H1 (cell line): ENCODE measurements around the gene RAD51D. TPM values are rescaled to one million over a fixed set of nuclear protein-coding genes. Genes with fewer than 3 reads are reported as not detected.

Experiments used
- CTCF ChIA-PET: fragments of 300-600 bp; sonication (Branson Sonifier 250); formaldehyde crosslinking; loops from one replicate; lab custom pipeline; 2021; ENCODE audit not compliant: partially characterized antibody; lab: Charles Lee
- POLR2A ChIA-PET: fragments of 300-600 bp; sonication (Branson Sonifier 250); formaldehyde crosslinking; loops from one replicate; lab custom pipeline; 2021; ENCODE audit warnings: inconsistent platforms; ENCODE audit not compliant: partially characterized antibody; lab: Charles Lee
- DNase-seq, 2 experiments: peaks; one replicate each; pipeline versions ENCODE4 v3.0.0 to v3.0.0-alpha.2; 2010 to 2022; ENCODE audit warnings: low spot score in 2 of 2, low read depth in 1 of 2, mixed read lengths in 1 of 2
- FAIRE-seq: peaks from 2 replicates; lab custom pipeline; 2011; peaks lifted over from hg19 to GRCh38; lab: Jason Lieb, UNC
- H2AFZ ChIP-seq: 2 replicates; pipeline ENCODE4 v1.8.1; 2012; ENCODE audit warnings: low read length, inconsistent platforms
- H2AK5ac ChIP-seq: 2 replicates; pipeline ENCODE4 v1.6.1; 2013; ENCODE audit warnings: low read depth, low read length
- H2BK120ac ChIP-seq: replicated peaks from 2 replicates; pipeline ENCODE3; 2013; ENCODE audit warnings: low read depth, low read length, inconsistent platforms
- H2BK12ac ChIP-seq: 2 replicates; pipeline ENCODE4 v1.6.1; 2013; ENCODE audit warnings: low read depth, low read length
- H2BK15ac ChIP-seq: 2 replicates; pipeline ENCODE4 v1.6.1; 2013; ENCODE audit warnings: low read length
- H2BK20ac ChIP-seq: 2 replicates; pipeline ENCODE4 v1.6.1; 2013; ENCODE audit warnings: low read length
- H2BK5ac ChIP-seq: 2 replicates; pipeline ENCODE4 v1.6.1; 2013; ENCODE audit warnings: low read depth, low read length
- H3K14ac ChIP-seq: 2 replicates; pipeline ENCODE4 v1.6.1; 2013; ENCODE audit warnings: inconsistent platforms; ENCODE audit not compliant: insufficient read length
- H3K18ac ChIP-seq: 2 replicates; pipeline ENCODE4 v1.6.1; 2013; ENCODE audit warnings: low read length; ENCODE audit errors: extremely low read depth
- H3K23ac ChIP-seq: 2 replicates; pipeline ENCODE4 v1.6.1; 2013; ENCODE audit warnings: inconsistent platforms; ENCODE audit not compliant: insufficient read length
- H3K23me2 ChIP-seq: 2 replicates; pipeline ENCODE4 v1.6.1; 2013; ENCODE audit warnings: low read depth, low read length
- H3K27ac ChIP-seq: 2 replicates; pipeline ENCODE4 v1.6.1; 2011; ENCODE audit warnings: low read depth, low read length, inconsistent platforms
- H3K27me3 ChIP-seq, 4 experiments: replicated peaks in 1 of 4; 1 replicate in 1 of 4; 2 replicates in 3 of 4; pipeline versions ENCODE4 v1.6.1 to v1.8.1; 2011 to 2013; ENCODE audit warnings: low read length in 3 of 4, mild to moderate bottlenecking in 3 of 4, inconsistent platforms in 2 of 4, mixed read lengths in 2 of 4, moderate library complexity in 1 of 4; ENCODE audit not compliant: control insufficient read depth in 3 of 4, insufficient read depth in 3 of 4; ENCODE audit errors: extremely low read depth in 1 of 4
- H3K36me3 ChIP-seq, 4 experiments: 2 replicates each; pipeline versions ENCODE4 v1.6.1 to v1.8.1; 2011 to 2013; ENCODE audit warnings: mild to moderate bottlenecking in 4 of 4, low read length in 3 of 4, moderate library complexity in 2 of 4, control low read depth in 1 of 4, inconsistent platforms in 1 of 4; ENCODE audit not compliant: insufficient read depth in 4 of 4, control insufficient read depth in 2 of 4
- H3K4ac ChIP-seq: replicated peaks from 2 replicates; pipeline ENCODE3; 2013; ENCODE audit warnings: low read length, low read depth, mixed read lengths, inconsistent platforms; ENCODE audit not compliant: insufficient read length
- H3K4me1 ChIP-seq, 4 experiments: replicated peaks in 1 of 4; 1 replicate in 1 of 4; 2 replicates in 3 of 4; pipeline versions ENCODE4 v1.6.1 to v1.8.1; 2011 to 2013; ENCODE audit warnings: low read length in 3 of 4, inconsistent platforms in 2 of 4, mixed read lengths in 1 of 4; ENCODE audit not compliant: insufficient read depth in 4 of 4, control insufficient read depth in 3 of 4
- H3K4me2 ChIP-seq, 2 experiments: 2 replicates each; pipeline versions ENCODE4 v1.6.1 to v1.8.1; 2011 to 2013; ENCODE audit warnings: low read depth in 2 of 2, low read length in 2 of 2, control low read depth in 1 of 2, inconsistent platforms in 1 of 2, mild to moderate bottlenecking in 1 of 2; ENCODE audit not compliant: insufficient read depth in 1 of 2
- H3K4me3 ChIP-seq, 4 experiments: fragments of 200-600, 300-600 bp in 1 of 4; sonication (generic), shearing (Covaris generic), sonication (Bioruptor Twin) in 1 of 4; 2 replicates each; pipeline versions ENCODE4 v1.5.1 to v1.8.1; 2011 to 2016; ENCODE audit warnings: low read length in 4 of 4, low read depth in 3 of 4, control low read depth in 2 of 4, inconsistent platforms in 2 of 4, mild to moderate bottlenecking in 2 of 4, mixed read lengths in 1 of 4, moderate library complexity in 1 of 4; ENCODE audit not compliant: insufficient read depth in 2 of 4; ENCODE audit errors: extremely low read depth in 1 of 4
- H3K56ac ChIP-seq: replicated peaks from 2 replicates; pipeline ENCODE3; 2013; ENCODE audit warnings: low read depth, mild to moderate bottlenecking, mixed read lengths, low read length, inconsistent platforms; ENCODE audit not compliant: insufficient read length
- H3K79me1 ChIP-seq: 2 replicates; pipeline ENCODE4 v1.6.1; 2013; ENCODE audit warnings: low read depth, low read length, control low read depth
- H3K79me2 ChIP-seq, 2 experiments: 2 replicates each; pipeline versions ENCODE4 v1.6.1 to v1.8.1; 2012 to 2013; ENCODE audit warnings: low read length in 2 of 2, mild to moderate bottlenecking in 2 of 2, inconsistent platforms in 1 of 2; ENCODE audit not compliant: insufficient read depth in 2 of 2, control insufficient read depth in 1 of 2
- H3K9ac ChIP-seq, 4 experiments: replicated peaks in 1 of 4; 1 replicate in 1 of 4; 2 replicates in 3 of 4; pipeline versions ENCODE4 v1.6.1 to v1.8.1; 2011 to 2013; ENCODE audit warnings: low read depth in 3 of 4, low read length in 3 of 4, control low read depth in 2 of 4, mild to moderate bottlenecking in 2 of 4, moderate library complexity in 2 of 4, inconsistent platforms in 1 of 4; ENCODE audit errors: extremely low read depth in 1 of 4
- H3K9me3 ChIP-seq, 2 experiments: 2 replicates each; pipeline versions ENCODE4 v1.6.1 to v1.8.1; 2012 to 2013; ENCODE audit warnings: mild to moderate bottlenecking in 2 of 2, moderate library complexity in 2 of 2, control low read depth in 1 of 2, inconsistent platforms in 1 of 2, low read depth in 1 of 2, low read length in 1 of 2, mixed read lengths in 1 of 2; ENCODE audit not compliant: insufficient read depth in 2 of 2
- H4K20me1 ChIP-seq, 2 experiments: replicated peaks in 1 of 2; 2 replicates each; pipeline versions ENCODE3 to v1.8.1; 2011 to 2013; ENCODE audit warnings: inconsistent platforms in 2 of 2, low read length in 2 of 2, mild to moderate bottlenecking in 1 of 2; ENCODE audit not compliant: insufficient read depth in 2 of 2, control insufficient read depth in 1 of 2
- H4K5ac ChIP-seq: 2 replicates; pipeline ENCODE4 v1.6.1; 2013; ENCODE audit warnings: low read length, low read depth, mixed read lengths, inconsistent platforms; ENCODE audit not compliant: insufficient read length
- H4K8ac ChIP-seq: 2 replicates; pipeline ENCODE4 v1.8.0; 2013; ENCODE audit warnings: mild to moderate bottlenecking, moderate library complexity, low read length, inconsistent platforms; ENCODE audit not compliant: insufficient read depth; ENCODE audit errors: extremely low read depth
- H4K91ac ChIP-seq: replicated peaks from 2 replicates; pipeline ENCODE3; 2013; ENCODE audit warnings: low read length, mixed read lengths, inconsistent platforms; ENCODE audit not compliant: insufficient read length
- BACH1 ChIP-seq: IDR thresholded peaks from 2 replicates; pipeline ENCODE4 v1.6.1; 2012; ENCODE audit warnings: low read length, improper control_type of control experiment
- CBX5 ChIP-seq: fragments of 300-800, 300-1000 bp; sonication (generic); IDR thresholded peaks from 2 replicates; pipeline ENCODE4 v1.7.1; 2016; ENCODE audit warnings: antibody characterized with exemption, low read length, low read depth
- CEBPB ChIP-seq: IDR thresholded peaks from 2 replicates; pipeline ENCODE4 v1.6.1; 2012; ENCODE audit warnings: low read depth, low read length
- CHD1 ChIP-seq: IDR thresholded peaks from 2 replicates; pipeline ENCODE4 v1.6.1; 2012; ENCODE audit warnings: low read depth, low read length, improper control_type of control experiment
- CREB1 ChIP-seq: IDR thresholded peaks from 2 replicates; pipeline ENCODE4 v1.6.1; 2012; ENCODE audit warnings: inconsistent platforms
- EZH2 ChIP-seq: fragments of 200-600 bp; sonication (generic); IDR thresholded peaks from 2 replicates; pipeline ENCODE4 v1.7.1; 2012; ENCODE audit warnings: low read depth, mild to moderate bottlenecking, moderate library complexity, low read length, inconsistent platforms; ENCODE audit not compliant: severe bottlenecking
- FOSL1 ChIP-seq: IDR thresholded peaks from 2 replicates; pipeline ENCODE4 v1.6.1; 2011; ENCODE audit warnings: mild to moderate bottlenecking, low read depth, low read length, moderate library complexity; ENCODE audit not compliant: insufficient read depth
- SIRT6 ChIP-seq: IDR thresholded peaks from one replicate; pipeline ENCODE4 v1.7.1; 2012; ENCODE audit warnings: low read length, inconsistent platforms
- SIX5 ChIP-seq: IDR thresholded peaks from 2 replicates; pipeline ENCODE4 v1.6.1; 2011; ENCODE audit warnings: mild to moderate bottlenecking, low read depth, low read length
- SP4 ChIP-seq: IDR thresholded peaks from 2 replicates; pipeline ENCODE4 v1.6.1; 2012; ENCODE audit warnings: low read length, inconsistent platforms
- TAF1 ChIP-seq: IDR thresholded peaks from 2 replicates; pipeline ENCODE4 v1.6.1; 2011; ENCODE audit warnings: mild to moderate bottlenecking, low read depth, low read length
- WGBS, 2 experiments: shearing (Covaris generic) in 1 of 2; methylation state at CpG; one replicate each; pipeline versions ENCODE4 v1.1.6 to v1.1.7; 2013 to 2015; ENCODE audit warnings: low lambda C conversion rate in 2 of 2, mixed read lengths in 2 of 2, inconsistent platforms in 1 of 2, low coverage in 1 of 2, missing lambda C conversion rate in 1 of 2; ENCODE audit not compliant: insufficient replicate concordance in 2 of 2, insufficient coverage in 1 of 2, insufficient read length in 1 of 2; ENCODE audit errors: extremely low coverage in 1 of 2, missing lambda C conversion rate in 1 of 2; 5-methylcytosine and 5-hydroxymethylcytosine counted together
- polyA plus RNA-seq, 7 experiments: library from polyadenylated mRNA; depleted of rRNA in 3 of 7; stranded (reverse) in 5 of 7; unstranded in 2 of 7; fragments of >200 nt in 5 of 7; fragments of 200-250 nt in 2 of 7; gene quantifications; 1 replicate in 5 of 7; 2 replicates in 1 of 7; 4 replicates in 1 of 7; pipeline versions ENCODE4 v1.2.1 to v1.2.3, GENCODE V29; 2011 to 2013; ENCODE audit warnings: missing spikeins in 2 of 7, mixed read lengths in 2 of 7
- total RNA-seq: library from RNA; stranded (reverse); fragmentation: NEBNext Ultra II Directional; extraction: Animal tissue kit (Norgen Biotek cat#: 25700); gene quantifications from 2 replicates; pipeline ENCODE4 v1.2.1, GENCODE V29; 2021

The RAD51D gene
- total and polyA plus RNA-seq, 2 of the 8 experiments (the other 6 are each of a cell fraction or from before 2014, with no cell fraction given), result 10.2 to 12.9 TPM

DNA sequence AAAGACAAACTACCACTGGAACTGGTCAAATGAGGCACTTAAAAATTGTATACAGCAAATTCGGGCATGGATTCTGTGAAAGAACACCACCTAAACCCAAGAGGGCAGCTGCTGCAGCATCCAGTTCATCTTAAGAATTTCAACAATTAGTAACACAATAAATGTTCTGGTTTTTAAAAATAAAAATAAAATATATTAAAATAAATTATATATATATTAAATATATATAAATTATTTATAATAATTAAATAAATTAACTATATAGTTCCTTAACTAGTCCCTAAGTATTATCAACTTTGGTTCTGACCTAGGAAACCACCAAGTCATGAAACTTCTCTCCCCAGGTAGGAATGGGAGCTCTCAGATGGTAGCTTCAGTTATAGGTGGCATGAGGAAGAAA, 42.8 kb downstream of the RAD51D start:
- H3K27me3 ChIP-seq, result no peaks in the 10 kb centered on the region
- H3K9ac ChIP-seq, result no peak overlapping the region
- H3K79me2 ChIP-seq, result peaks cover 0 to 7% of the 10 kb centered on the region in 2 experiments; a peak in 2 of 4 replicates
- H2BK120ac ChIP-seq, result no peak overlapping the region
- H3K4me3 ChIP-seq, result no peak overlapping the region
- no peak overlapping the region for H3K14ac ChIP-seq
- no peak overlapping the region for H3K4ac ChIP-seq
- 81% methylated on average over 1 of the region's 1 CpG; no CpG with 5 or more reads in 1 of the 2 experiments for WGBS, 2 experiments
- no peak overlapping the region for H3K4me2 ChIP-seq
- no peak overlapping the region for H4K91ac ChIP-seq
- H3K27ac ChIP-seq, result no peak overlapping the region
- H3K56ac ChIP-seq, result no peak overlapping the region
- no peaks in the 10 kb centered on the region for H3K79me1 ChIP-seq
- POLR2A ChIA-PET, result interaction anchor here (1.2 to 1.3 kb wide), 2 partner anchors 11 to 66 kb away, joined by 4 to 6 read pairs; no protein-coding TSS in a partner anchor
- no peak overlapping the region for H4K8ac ChIP-seq
- CTCF ChIA-PET, result interaction anchor here (0.9 to 4.4 kb wide), 5 partner anchors 8 to 75 kb away, joined by 3 to 22 read pairs (median 3); no protein-coding TSS in a partner anchor
- no peak overlapping the region for H4K5ac ChIP-seq
- no peak overlapping the region for H2BK5ac ChIP-seq
- no peak overlapping the region for H2BK15ac ChIP-seq
- FAIRE-seq (no peak), DNase-seq (no peak)
- H3K9me3 ChIP-seq, result no peaks in the 10 kb centered on the region
- no peak overlapping the region for H2AK5ac ChIP-seq
- H3K23me2 ChIP-seq, result no peaks in the 10 kb centered on the region
- H2AFZ ChIP-seq, result no peak overlapping the region
- no peak overlapping the region for H3K18ac ChIP-seq
- H3K36me3 ChIP-seq, result no peaks in the 10 kb centered on the region
- H2BK20ac ChIP-seq, result no peak overlapping the region
- H3K4me1 ChIP-seq, result peaks cover 0 to 5% (median 1%) of the 10 kb centered on the region in 4 experiments; a peak in 2 of 7 replicates
- no peak overlapping the region for H2BK12ac ChIP-seq
- H3K23ac ChIP-seq, result no peak overlapping the region
- no peaks in the 10 kb centered on the region for H4K20me1 ChIP-seq
- TF ChIP-seq CHD1 (no peak), BACH1 (no peak), EZH2 (no peak), SIRT6 (no peak), SP4 (no peak), CEBPB (no peak), CBX5 (no peak), FOSL1 (no peak), TAF1 (no peak), CREB1 (no peak), SIX5 (no peak)
